ENCODE data around the gene CST7.
A peak's percentile ranks its signal among the peaks of the same experiment; 100 is the strongest.

The CST7 gene

GRCh38 chr20:24963672-24964505, 14.8 kb downstream of the CST7 start:
- 0 out of 2 replicates have a peak, but pooled peaks cover 5% of the 10 kb centered on the region for H4K20me1 ChIP-seq
- no peak for TF ChIP-seq Cebpa-rat (IDR thresholded peaks at IDR 0.05)

GRCh38 chr20:24964506-24964840, 15.4 kb downstream of the CST7 start:
- H3K4me1 ChIP-seq = no peaks in the 10 kb centered on the region
- H3K9me3 ChIP-seq = no peaks in the 10 kb centered on the region
- no peak for TF ChIP-seq Cebpa-rat (IDR thresholded peaks at IDR 0.05)
- no peaks in the 10 kb centered on the region for H3K27me3 ChIP-seq
- H3K4me2 ChIP-seq = no peak overlapping the region
- H4K20me1 ChIP-seq = 0 out of 2 replicates have a peak, but pooled peaks cover 5% of the 10 kb centered on the region
- no peak overlapping the region for H3K9ac ChIP-seq
- no peak overlapping the region for H3K4me3 ChIP-seq
- peaks cover 98% of the 10 kb centered on the region for H3K36me3 ChIP-seq
- no peak overlapping the region for H3K27ac ChIP-seq

More at GRCh38 chr20:24963672-24964505, 14.8 kb downstream of the CST7 start:
- no peaks in the 10 kb centered on the region for H3K27me3 ChIP-seq
- no peak overlapping the region for H3K27ac ChIP-seq
- no peaks in the 10 kb centered on the region for H3K4me1 ChIP-seq
- no peak overlapping the region for H3K4me3 ChIP-seq
- H3K9me3 ChIP-seq = no peaks in the 10 kb centered on the region
- no peak overlapping the region for H3K9ac ChIP-seq
- peaks cover 98% of the 10 kb centered on the region for H3K36me3 ChIP-seq
- no peak overlapping the region for H3K4me2 ChIP-seq

- Histone ChIP-seq H3K27me3 (no peaks in the 10 kb centered on the region), H3K27ac (no peak overlapping the region), H3K4me3 (no peak overlapping the region), H3K4me2 (no peak overlapping the region), H3K9me3 (no peaks in the 10 kb centered on the region), H3K9ac (no peak overlapping the region), H4K20me1 (0 out of 2 replicates have a peak, but pooled peaks cover 5% of the 10 kb centered on the region), H3K4me1 (peaks cover 7% of the 10 kb centered on the region), H3K36me3 (peaks cover 97% of the 10 kb centered on the region)
- TF ChIP-seq Cebpa-rat (IDR thresholded peaks at IDR 0.05) = no peak
Observed at GRCh38 chr20:24965065-24965919, 16.2 kb downstream of the CST7 start.

- peaks cover 88% of the 10 kb centered on the region for H3K36me3 ChIP-seq
- no peak overlapping the region for H3K9ac ChIP-seq
- no peaks in the 10 kb centered on the region for H3K27me3 ChIP-seq
- no peak overlapping the region for H3K4me2 ChIP-seq
- H3K4me3 ChIP-seq = no peak overlapping the region
- H3K27ac ChIP-seq = no peak overlapping the region
- H4K20me1 ChIP-seq = peaks cover 6% of the 10 kb centered on the region; the same call in 1 of the 2 replicates
- TF ChIP-seq Cebpa-rat (IDR thresholded peaks at IDR 0.05) = no peak
- H3K4me1 ChIP-seq = peaks cover 18% of the 10 kb centered on the region
- no peaks in the 10 kb centered on the region for H3K9me3 ChIP-seq
Observed at GRCh38 chr20:24966317-24967012, 17.4 kb downstream of the CST7 start.

- Histone ChIP-seq H3K27ac (no peak overlapping the region), H3K4me1 (peaks cover 30% of the 10 kb centered on the region), H4K20me1 (peaks cover 18% of the 10 kb centered on the region; the same call in 1 of the 2 replicates), H3K4me2 (no peak overlapping the region), H3K9me3 (no peaks in the 10 kb centered on the region), H3K27me3 (no peaks in the 10 kb centered on the region), H3K36me3 (peaks cover 88% of the 10 kb centered on the region), H3K9ac (no peak overlapping the region), H3K4me3 (no peak overlapping the region)
- no peak for TF ChIP-seq Cebpa-rat (IDR thresholded peaks at IDR 0.05)
Observed at GRCh38 chr20:24968278-24968800, 19.3 kb downstream of the CST7 start.

GRCh38 chr20:24969186-24970029, 20.3 kb downstream of the CST7 start:
- Histone ChIP-seq H3K9ac (no peak overlapping the region), H3K4me2 (0 out of 2 replicates have a peak overlapping the region, but pooled peaks have one; percentile 77), H3K9me3 (no peaks in the 10 kb centered on the region), H3K36me3 (peaks cover 85% of the 10 kb centered on the region), H3K27ac (0 out of 2 replicates have a peak overlapping the region, but pooled peaks have one; percentile 41), H3K4me3 (no peak overlapping the region), H4K20me1 (peaks cover 18% of the 10 kb centered on the region; the same call in 1 of the 2 replicates), H3K27me3 (no peaks in the 10 kb centered on the region), H3K4me1 (peaks cover 30% of the 10 kb centered on the region)
- no peak for TF ChIP-seq Cebpa-rat (IDR thresholded peaks at IDR 0.05)

- H3K27ac ChIP-seq = 0 out of 2 replicates have a peak overlapping the region, but pooled peaks have one; percentile 41
- H3K9ac ChIP-seq = no peak overlapping the region
- no peaks in the 10 kb centered on the region for H3K27me3 ChIP-seq
- peaks cover 30% of the 10 kb centered on the region for H3K4me1 ChIP-seq
- H3K9me3 ChIP-seq = no peaks in the 10 kb centered on the region
- peaks cover 78% of the 10 kb centered on the region for H3K36me3 ChIP-seq
- peak overlapping the region; percentile 77; the same call in 1 of the 2 replicates for H3K4me2 ChIP-seq
- TF ChIP-seq Cebpa-rat (IDR thresholded peaks at IDR 0.05) = no peak
- H3K4me3 ChIP-seq = no peak overlapping the region
- peaks cover 12% of the 10 kb centered on the region; the same call in 1 of the 2 replicates for H4K20me1 ChIP-seq
Observed at GRCh38 chr20:24970030-24970553, 21.0 kb downstream of the CST7 start.

- Histone ChIP-seq H3K4me1 (peaks cover 30% of the 10 kb centered on the region), H3K27me3 (no peaks in the 10 kb centered on the region), H3K4me3 (no peak overlapping the region), H3K4me2 (peak overlapping the region; percentile 77), H3K36me3 (peaks cover 71% of the 10 kb centered on the region), H3K9me3 (peaks cover 4% of the 10 kb centered on the region; the same call in 1 of the 2 replicates), H4K20me1 (peaks cover 12% of the 10 kb centered on the region; the same call in 1 of the 2 replicates), H3K27ac (peak overlapping the region; percentile 66), H3K9ac (peak overlapping the region; percentile 51; the same call in 1 of the 2 replicates)
- no peak for TF ChIP-seq Cebpa-rat (IDR thresholded peaks at IDR 0.05)
Observed at GRCh38 chr20:24970754-24971153, 21.7 kb downstream of the CST7 start.

Measured in BLaER1 (cell line).